ENCODE measurements around the gene ANXA4. TPM values are rescaled to one million over a fixed set of nuclear protein-coding genes. Genes with fewer than 3 reads are reported as not detected.

Gene ANXA4
- total RNA-seq, 1 experiment from 2014 or later, result 92.0 TPM

DNA sequence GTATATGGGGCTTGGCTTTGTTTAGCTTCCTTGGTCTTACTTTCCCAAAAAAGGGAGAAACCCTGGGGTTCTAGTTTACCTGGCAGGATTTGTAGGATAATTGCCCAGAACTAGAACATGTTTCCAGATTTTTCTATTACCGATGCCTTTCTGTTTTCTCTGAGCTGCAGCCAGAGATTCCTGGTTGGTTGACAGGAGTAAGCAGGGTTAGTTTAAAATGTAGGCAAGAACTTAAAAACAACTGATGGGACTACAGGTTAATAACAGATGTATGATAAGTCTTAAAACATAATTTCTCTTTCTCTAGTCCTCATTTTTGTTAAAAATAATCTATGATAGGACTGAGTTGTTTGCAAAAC is 48.6 kb downstream of the ANXA4 start:
- Mint-ChIP-seq H3K4me1 (ENCODE audit: low read depth, unreplicated experiment) (peaks cover 38% of the 10 kb centered on the region), H3K27ac (ENCODE audit: unreplicated experiment) (peak overlapping the region; percentile 100), H3K9me3 (ENCODE audit: unreplicated experiment) (no peaks in the 10 kb centered on the region), H3K4me3 (ENCODE audit: unreplicated experiment) (no peak overlapping the region), H3K36me3 (ENCODE audit: insufficient read depth, unreplicated experiment) (peaks cover 35% of the 10 kb centered on the region), H3K27me3 (ENCODE audit: insufficient read depth, unreplicated experiment) (no peaks in the 10 kb centered on the region)
- peaks cover 40% of the 10 kb centered on the region for H3K4me1 ChIP-seq
- H3K4me3 ChIP-seq (ENCODE audit: low read depth, low read length), result no peak overlapping the region
- POLR2A ChIA-PET, result interaction anchor here (0.6 to 1.8 kb wide), 2 partner anchors 9 to 142 kb away, joined by 5 to 7 read pairs; no protein-coding TSS in a partner anchor
- peaks cover 5% of the 10 kb centered on the region; the same call in 1 of the 2 replicates for H3K36me3 ChIP-seq (ENCODE audit: control insufficient read depth, insufficient read depth, low read length)
- TF ChIP-seq CTCF (IDR thresholded peaks at IDR 0.05; ENCODE audit: insufficient read depth in 1 of 2, low read depth in 1 of 2, low read length in 1 of 2, severe bottlenecking in 1 of 2, unreplicated experiment in 1 of 2), result no peak
- intact Hi-C loops (cut with micrococcal nuclease; ENCODE audit: unreplicated experiment), result no loop called here
- CTCF ChIA-PET, result interaction anchor here (1.0 to 1.3 kb wide), 2 partner anchors 9 to 66 kb away, joined by 3 to 5 read pairs; no protein-coding TSS in a partner anchor
- no TSS peak for BruUV-seq (replicated peaks)
- H3K27me3 ChIP-seq (replicated peaks; ENCODE audit: control insufficient read depth, insufficient read depth, low read length), result no peaks in the 10 kb centered on the region
- H3K9me3 ChIP-seq, result no peaks in the 10 kb centered on the region
- no peak for DNase-seq

GRCh38 chr2:69791045-69791444 is 49.1 kb downstream of the ANXA4 start:
- TF ChIP-seq CTCF (IDR thresholded peaks at IDR 0.05; ENCODE audit: insufficient read depth in 1 of 2, low read depth in 1 of 2, low read length in 1 of 2, severe bottlenecking in 1 of 2, unreplicated experiment in 1 of 2), result no peak
- H3K27me3 ChIP-seq (replicated peaks; ENCODE audit: control insufficient read depth, insufficient read depth, low read length), result no peaks in the 10 kb centered on the region
- H3K4me3 ChIP-seq (ENCODE audit: low read depth, low read length), result no peak overlapping the region
- CTCF ChIA-PET, result interaction anchor here (1.3 kb wide), 1 partner anchor 66 kb away, joined by 5 read pairs; no protein-coding TSS in a partner anchor
- no peaks in the 10 kb centered on the region for H3K9me3 ChIP-seq
- Mint-ChIP-seq H3K36me3 (ENCODE audit: insufficient read depth, unreplicated experiment) (peaks cover 32% of the 10 kb centered on the region), H3K4me1 (ENCODE audit: low read depth, unreplicated experiment) (peaks cover 34% of the 10 kb centered on the region), H3K27ac (ENCODE audit: unreplicated experiment) (peak overlapping the region; percentile 100), H3K9me3 (ENCODE audit: unreplicated experiment) (no peaks in the 10 kb centered on the region), H3K27me3 (ENCODE audit: insufficient read depth, unreplicated experiment) (no peaks in the 10 kb centered on the region), H3K4me3 (ENCODE audit: unreplicated experiment) (no peak overlapping the region)
- H3K36me3 ChIP-seq (ENCODE audit: control insufficient read depth, insufficient read depth, low read length), result peaks cover 5% of the 10 kb centered on the region; the same call in 1 of the 2 replicates
- BruUV-seq (replicated peaks), result no TSS peak
- no peak for DNase-seq
- peaks cover 39% of the 10 kb centered on the region for H3K4me1 ChIP-seq
- intact Hi-C loops (cut with micrococcal nuclease; ENCODE audit: unreplicated experiment), result no loop called here
- POLR2A ChIA-PET, result no interaction called here

DNA sequence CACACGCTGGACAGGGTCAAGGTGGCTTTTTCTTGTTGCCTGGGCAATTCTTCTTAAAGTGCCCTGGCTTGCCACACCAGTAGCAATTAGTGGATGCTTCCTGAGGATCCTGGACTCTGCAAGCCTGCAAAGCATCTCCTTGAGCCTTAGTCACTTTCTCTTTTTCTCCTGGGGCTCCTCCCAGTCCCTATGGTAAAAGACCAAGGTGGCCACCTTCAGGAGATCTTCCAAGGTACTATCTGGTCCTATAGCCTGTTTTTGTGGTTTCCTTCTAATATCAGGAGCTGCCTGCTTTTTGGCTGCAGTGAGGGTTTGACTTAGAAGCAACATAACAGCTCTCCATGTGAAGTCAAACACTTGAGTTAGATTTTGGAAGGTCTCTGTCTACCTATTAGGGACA is 54.2 kb downstream of the ANXA4 start:
- intact Hi-C loops (cut with micrococcal nuclease; ENCODE audit: unreplicated experiment), result loop anchor here (5.0 kb wide), 1 partner anchor 74 kb away; no protein-coding TSS in a partner anchor
- Mint-ChIP-seq H3K4me3 (ENCODE audit: unreplicated experiment) (peak overlapping the region; percentile 71), H3K27me3 (ENCODE audit: insufficient read depth, unreplicated experiment) (no peaks in the 10 kb centered on the region), H3K4me1 (ENCODE audit: low read depth, unreplicated experiment) (peaks cover 47% of the 10 kb centered on the region), H3K36me3 (ENCODE audit: insufficient read depth, unreplicated experiment) (peaks cover 16% of the 10 kb centered on the region), H3K9me3 (ENCODE audit: unreplicated experiment) (no peaks in the 10 kb centered on the region), H3K27ac (ENCODE audit: unreplicated experiment) (peak overlapping the region; percentile 92)
- Histone ChIP-seq H3K9me3 (no peaks in the 10 kb centered on the region), H3K4me1 (peaks cover 52% of the 10 kb centered on the region), H3K27me3 (replicated peaks; ENCODE audit: control insufficient read depth, insufficient read depth, low read length) (no peaks in the 10 kb centered on the region), H3K4me3 (ENCODE audit: low read depth, low read length) (no peak overlapping the region), H3K36me3 (ENCODE audit: control insufficient read depth, insufficient read depth, low read length) (peaks cover 3% of the 10 kb centered on the region)
- TF ChIP-seq CTCF (IDR thresholded peaks at IDR 0.05; ENCODE audit: insufficient read depth in 1 of 2, low read depth in 1 of 2, low read length in 1 of 2, severe bottlenecking in 1 of 2, unreplicated experiment in 1 of 2), result no peak
- DNase-seq, result no peak
- POLR2A ChIA-PET, result no interaction called here
- CTCF ChIA-PET, result interaction anchor here (1.9 kb wide), 1 partner anchor 71 kb away, joined by 6 read pairs; no protein-coding TSS in a partner anchor
- no TSS peak for BruUV-seq (replicated peaks)
